ENCODE data around the gene LRRFIP1.

DNA sequence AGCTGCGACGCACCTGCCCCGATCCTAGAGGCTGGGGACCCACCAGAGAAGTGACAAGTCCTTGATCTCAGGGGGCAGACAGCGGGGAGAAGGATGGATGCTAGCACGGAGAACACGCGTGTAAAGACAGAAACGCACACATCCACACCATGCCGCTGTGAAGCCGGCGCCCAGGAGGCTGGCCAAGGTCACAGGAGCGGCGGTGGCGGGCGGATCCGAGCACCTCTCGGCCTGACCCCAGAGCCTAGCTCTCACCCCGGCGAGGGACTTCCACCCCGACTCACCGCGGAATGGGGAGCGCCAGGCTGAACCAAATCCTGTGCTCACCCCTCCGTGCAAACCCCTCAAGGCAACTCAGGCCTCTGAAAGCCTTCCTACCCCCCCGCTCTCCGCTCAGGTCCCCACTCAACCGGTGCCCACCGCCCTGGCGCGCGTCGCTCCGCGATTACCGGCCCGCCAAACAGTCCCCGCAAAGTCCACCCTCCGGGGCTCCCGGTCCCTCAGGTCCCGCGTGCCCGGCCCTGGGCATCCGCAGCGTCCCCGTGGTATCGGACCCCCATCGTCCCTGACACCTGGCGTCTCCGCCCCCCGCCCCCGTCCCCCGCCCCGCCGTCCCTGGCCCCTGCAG is 460 bp upstream of the LRRFIP1 start:
- TF ChIP-seq CTCF (IDR thresholded peaks at IDR 0.05 in 8 of 11, conservative IDR thresholded peaks at IDR 0.05 in 3 of 11): no peak
- TF ChIP-seq POLR2A (IDR thresholded peaks at IDR 0.05): no peak

Data from spleen (tissue), 7 donors.